NB4 (cell line): ENCODE measurements around the gene LIN54.

Experiments used
- CTCF ChIP-seq: IDR thresholded peaks from one replicate; pipeline ENCODE4 v1.5.1; 2012; ENCODE audit warnings: low read depth, low read length
- MAX ChIP-seq: IDR thresholded peaks from 2 replicates; pipeline ENCODE4 v1.6.1; 2011; ENCODE audit warnings: low read depth, low read length
- MYC ChIP-seq: IDR thresholded peaks from 2 replicates; pipeline ENCODE4 v1.6.1; 2011; ENCODE audit warnings: low read depth, low read length
- POLR2A ChIP-seq: IDR thresholded peaks from 2 replicates; pipeline ENCODE4 v1.6.1; 2011; ENCODE audit warnings: mild to moderate bottlenecking; ENCODE audit not compliant: insufficient read length; ENCODE audit errors: extremely low read depth

DNA sequence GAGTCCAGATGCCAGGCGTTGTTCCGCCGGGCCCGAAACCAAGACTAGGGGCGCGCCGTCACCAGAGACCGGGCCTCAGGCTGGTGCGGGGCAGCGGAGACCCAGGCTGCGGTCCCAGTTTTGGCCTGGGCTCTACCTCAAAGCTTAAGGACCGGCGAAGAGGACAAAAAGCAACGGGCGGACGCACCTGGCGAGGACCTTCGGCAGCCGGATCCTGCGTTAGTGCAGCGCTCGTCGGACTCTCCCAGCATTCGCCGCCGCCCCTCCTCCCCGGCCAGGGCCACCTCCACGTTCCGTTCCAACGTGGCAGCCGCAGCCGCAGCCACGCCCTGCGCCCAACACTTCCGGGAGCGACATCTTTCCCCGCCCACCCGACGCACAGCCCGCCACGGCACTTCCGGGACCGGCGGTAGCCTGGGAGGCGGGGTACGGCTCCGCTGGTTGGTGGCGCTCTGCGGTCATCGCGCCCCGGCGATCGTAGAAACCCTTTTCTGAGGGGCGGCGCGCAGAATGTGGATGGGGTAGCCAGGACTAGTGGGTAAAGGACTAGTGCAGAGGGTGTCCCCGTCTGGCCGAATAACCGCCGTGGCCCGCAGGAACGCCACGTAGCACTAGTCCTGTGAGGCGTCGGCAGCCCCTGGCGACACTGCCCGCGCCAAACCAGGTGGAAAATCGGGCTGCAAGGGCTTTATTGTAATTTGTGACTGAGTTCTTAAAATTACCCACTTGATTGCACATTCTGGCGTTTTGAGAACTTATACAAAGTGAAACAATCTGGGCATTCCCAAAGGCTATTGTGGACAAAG is 119.5 kb downstream of the LIN54 start, which contains the start of gene SEC31A:
- no peak for TF ChIP-seq CTCF
- TF ChIP-seq MAX: peak; percentile 86
- peak; percentile 82 for TF ChIP-seq POLR2A
- TF ChIP-seq MYC: peak; percentile 94
